KOPT-K1 (cell line): ENCODE measurements around the gene PROSER2.

ENCODE experiments used
- H3K27ac ChIP-seq: fragments of 200-600 bp; sonication (generic); 2 replicates; pipeline ENCODE4 v1.5.1; 2016; ENCODE audit warnings: antibody characterized with exemption, mild to moderate bottlenecking, low read depth, low read length; ENCODE audit not compliant: poor library complexity, severe bottlenecking
- H3K36me3 ChIP-seq: fragments of 200-600 bp; sonication (generic); 2 replicates; pipeline ENCODE4 v1.5.1; 2017; ENCODE audit warnings: antibody characterized with exemption, mild to moderate bottlenecking, low read length, moderate library complexity; ENCODE audit not compliant: insufficient read depth
- H3K9me3 ChIP-seq: fragments of 200-600 bp; sonication (generic); 2 replicates; pipeline ENCODE4 v1.5.1; 2017; ENCODE audit warnings: antibody characterized with exemption, low read length, mild to moderate bottlenecking; ENCODE audit not compliant: insufficient read depth, poor library complexity, severe bottlenecking

PROSER2 gene, protein sequence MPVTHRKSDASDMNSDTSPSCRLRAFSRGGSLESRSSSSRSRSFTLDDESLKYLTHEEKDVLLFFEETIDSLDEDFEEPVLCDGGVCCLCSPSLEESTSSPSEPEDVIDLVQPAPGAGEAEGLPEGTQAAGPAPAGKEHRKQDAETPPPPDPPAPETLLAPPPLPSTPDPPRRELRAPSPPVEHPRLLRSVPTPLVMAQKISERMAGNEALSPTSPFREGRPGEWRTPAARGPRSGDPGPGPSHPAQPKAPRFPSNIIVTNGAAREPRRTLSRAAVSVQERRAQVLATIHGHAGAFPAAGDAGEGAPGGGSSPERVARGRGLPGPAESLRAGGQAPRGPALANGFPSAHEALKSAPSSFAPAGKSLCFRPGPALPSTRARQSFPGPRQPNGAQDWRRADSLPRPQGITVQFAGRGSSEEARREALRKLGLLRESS

DNA sequence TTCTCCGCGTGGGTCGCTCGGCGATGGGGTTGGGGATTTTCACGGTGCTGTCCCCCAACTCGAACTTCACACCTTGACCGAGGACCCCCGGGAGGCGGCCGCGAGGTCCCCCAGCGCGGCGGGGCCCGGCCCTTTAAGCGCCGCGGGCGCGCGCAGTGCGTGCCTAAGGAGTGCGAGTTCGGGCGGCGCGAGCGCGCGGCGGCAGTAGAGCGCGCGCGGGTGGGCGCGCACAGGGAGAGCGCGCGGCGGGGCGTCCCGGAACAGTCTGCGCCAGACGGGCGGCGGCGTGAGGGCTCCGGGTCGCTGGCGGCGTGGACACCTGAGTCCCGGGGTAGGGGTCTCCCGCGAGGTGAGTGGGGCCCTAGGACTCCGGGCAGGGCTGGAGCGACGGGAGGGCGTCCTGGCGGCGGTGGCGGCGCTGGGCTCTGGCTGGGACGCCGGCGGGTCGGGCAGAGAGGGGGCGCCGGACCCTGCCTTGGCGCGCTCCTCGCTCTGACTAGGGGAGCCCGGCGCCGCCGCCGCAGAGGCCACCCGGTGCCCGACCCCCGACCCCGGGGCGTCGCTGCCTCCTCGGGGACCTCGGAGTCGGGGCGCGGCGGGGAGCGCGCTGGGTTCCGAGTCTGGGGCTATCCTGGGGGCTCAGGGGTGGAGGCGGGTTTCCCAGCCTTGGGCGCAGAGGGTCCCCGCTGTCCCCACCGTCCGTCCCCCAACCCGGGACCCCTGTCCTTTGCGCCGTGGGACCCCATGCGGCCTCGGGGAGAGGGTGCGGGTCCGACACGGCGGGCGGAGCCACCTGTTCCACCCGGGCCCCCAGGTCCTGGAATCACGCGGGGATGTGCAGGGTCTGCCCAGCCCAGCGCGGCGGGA, at the start of gene PROSER2:
TSS of gene PROSER2 (plus strand) at position 235 of the 867 bp plus-strand sequence. CDS start 28,722 bp downstream, outside the sequence.
- no peak within 1 kb of the TSS for H3K27ac ChIP-seq
- H3K9me3 ChIP-seq, result no peaks in the 10 kb centered on the region
- no peaks in the 10 kb centered on the region for H3K36me3 ChIP-seq

DNA sequence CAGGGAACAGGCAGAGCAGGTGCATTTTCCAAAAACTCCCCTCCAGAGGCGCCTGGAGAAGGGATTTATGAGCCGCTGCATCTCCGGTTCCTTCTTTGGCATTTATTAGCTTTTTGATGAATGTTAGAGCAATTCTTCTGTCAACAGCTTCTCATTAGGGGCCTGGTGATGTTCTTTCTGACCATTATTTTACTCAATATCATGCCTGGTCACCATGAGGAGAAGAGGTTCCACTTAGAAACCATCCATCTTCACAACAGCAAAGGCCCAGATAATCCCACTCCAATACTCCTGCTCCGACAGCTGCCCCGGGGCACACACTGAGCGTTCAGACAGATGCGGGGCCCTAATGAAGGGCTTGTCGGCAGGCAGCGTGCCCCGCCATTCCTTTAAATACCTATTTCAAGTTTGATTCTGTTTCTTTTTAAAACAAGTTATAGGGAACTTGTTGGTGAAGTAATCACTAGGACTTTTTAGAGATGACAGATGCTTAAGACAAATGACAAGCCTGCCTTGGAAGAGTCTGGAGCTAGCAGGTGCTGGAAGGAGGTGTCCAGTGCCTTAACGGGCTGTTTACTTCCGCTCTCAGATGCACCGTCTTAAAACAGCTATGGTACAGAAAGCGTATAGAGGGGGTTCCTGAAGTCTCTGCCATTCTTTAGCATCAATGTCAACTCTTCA, 49.3 kb upstream of the PROSER2 start:
- H3K36me3 ChIP-seq, result no peaks in the 10 kb centered on the region
- no peak overlapping the region for H3K27ac ChIP-seq
- no peaks in the 10 kb centered on the region for H3K9me3 ChIP-seq

DNA sequence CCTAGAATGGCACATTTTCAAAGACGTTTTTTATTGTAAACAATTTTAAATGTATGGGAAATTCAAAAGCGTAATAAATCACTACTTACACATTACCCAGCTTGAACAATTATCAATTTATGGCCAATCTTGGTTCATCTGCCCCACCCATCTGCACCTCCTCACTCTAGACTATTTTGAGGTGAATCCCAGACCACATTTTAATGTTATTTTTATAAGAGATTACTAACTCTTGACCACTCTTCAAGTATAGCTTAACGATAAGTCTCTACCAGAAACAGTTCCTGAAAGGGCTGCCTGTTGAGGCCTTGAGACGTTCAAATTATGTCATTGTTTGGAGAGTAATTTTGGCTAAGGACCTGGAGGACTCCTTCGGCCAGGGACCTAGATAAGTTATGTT, 47.7 kb upstream of the PROSER2 start:
- Histone ChIP-seq H3K9me3 (no peaks in the 10 kb centered on the region), H3K36me3 (no peaks in the 10 kb centered on the region), H3K27ac (no peak overlapping the region)

DNA sequence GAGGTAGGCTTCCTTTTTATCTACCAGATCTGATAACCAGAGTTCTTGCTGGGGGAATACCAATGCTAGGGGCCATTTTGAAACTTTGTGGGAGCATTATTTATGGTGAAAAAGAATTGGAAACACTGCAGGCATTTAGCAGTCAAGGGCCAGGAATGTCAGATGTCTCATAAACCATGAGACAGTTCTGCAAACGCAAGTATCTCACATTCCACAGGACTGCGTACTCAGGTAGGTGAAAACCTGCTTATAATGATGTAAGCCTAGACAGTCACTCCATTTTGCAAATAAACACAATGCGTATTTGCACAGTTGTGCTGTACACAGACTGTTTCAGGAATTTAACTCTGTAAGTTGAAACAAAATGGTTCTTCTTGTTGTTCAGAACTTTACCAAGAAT, 47.1 kb upstream of the PROSER2 start:
- Histone ChIP-seq H3K36me3 (no peaks in the 10 kb centered on the region), H3K27ac (no peak overlapping the region), H3K9me3 (no peaks in the 10 kb centered on the region)

DNA sequence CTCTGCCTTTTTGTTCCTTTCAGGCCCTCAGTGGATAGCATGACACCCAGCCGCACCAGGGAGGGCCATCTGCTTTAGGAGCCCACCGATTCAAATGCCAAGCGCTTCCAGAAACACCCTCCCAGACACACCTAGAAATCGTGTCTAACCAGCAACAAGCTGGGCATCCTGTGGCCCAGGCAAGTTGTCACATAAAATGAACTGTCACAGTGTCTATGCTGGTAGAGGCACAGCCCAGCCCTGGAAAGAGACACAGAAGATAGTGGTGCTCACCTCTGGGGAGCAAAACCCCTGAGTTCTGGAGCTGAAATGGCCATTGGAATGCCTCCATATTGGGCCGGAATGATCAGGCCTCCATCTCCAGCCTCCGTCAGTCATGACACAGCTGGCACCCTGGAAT, 42.0 kb upstream of the PROSER2 start:
- no peak overlapping the region for H3K27ac ChIP-seq
- no peaks in the 10 kb centered on the region for H3K36me3 ChIP-seq
- H3K9me3 ChIP-seq, result no peaks in the 10 kb centered on the region

DNA sequence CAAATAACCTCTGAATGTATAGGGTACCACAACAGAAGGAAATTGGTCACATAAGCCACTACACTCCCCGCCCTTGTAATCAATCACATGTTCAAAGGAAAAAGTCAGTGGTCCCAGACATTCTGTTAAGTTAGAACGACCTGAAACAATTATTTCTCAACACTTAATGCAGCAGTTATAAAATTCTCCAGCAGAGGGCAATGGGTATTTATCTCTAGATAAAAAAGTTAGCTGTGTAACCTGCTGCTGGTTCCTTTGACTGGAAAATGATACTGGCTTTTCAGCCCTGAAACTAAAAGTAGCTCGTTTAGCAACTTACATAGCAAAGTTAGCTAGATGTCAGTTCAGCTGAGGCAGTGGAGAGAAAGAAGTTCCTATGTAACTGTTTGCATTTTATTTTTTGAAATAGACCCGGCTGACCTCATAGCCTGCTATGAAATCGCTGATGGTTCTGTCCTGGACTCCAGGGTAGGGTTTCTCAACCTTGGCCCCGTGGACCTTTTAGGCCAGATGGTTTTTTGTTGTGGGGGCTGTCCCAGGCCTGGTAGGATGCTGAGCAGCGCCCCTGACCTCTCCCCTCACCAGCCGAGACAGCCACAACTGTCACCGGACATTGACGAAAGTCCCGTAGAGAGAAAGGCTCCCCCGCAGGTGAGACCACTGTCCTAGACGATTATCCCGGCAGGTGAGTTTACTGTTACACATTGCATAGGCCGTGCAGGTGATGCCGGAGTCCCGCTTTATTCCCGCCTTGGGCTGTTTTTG, 40.2 kb upstream of the PROSER2 start:
- no peaks in the 10 kb centered on the region for H3K36me3 ChIP-seq
- H3K27ac ChIP-seq, result no peak overlapping the region
- H3K9me3 ChIP-seq, result no peaks in the 10 kb centered on the region

DNA sequence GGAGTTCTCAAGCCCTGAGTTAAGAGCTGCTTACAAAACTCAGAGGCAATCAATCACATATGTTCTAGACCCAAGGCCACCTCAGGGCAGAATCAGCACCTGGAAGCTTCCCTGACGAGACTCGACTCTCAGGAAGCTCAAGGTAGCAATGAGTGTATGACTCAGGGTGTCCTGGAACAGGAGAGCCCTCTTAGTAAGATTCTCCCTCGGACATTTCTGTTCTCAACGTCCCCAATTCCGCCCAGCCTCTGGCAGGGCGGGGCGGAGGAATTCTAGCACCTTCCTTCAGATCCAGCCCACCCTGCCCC, 39.6 kb upstream of the PROSER2 start:
- Histone ChIP-seq H3K9me3 (no peaks in the 10 kb centered on the region), H3K36me3 (no peaks in the 10 kb centered on the region), H3K27ac (no peak overlapping the region)

DNA sequence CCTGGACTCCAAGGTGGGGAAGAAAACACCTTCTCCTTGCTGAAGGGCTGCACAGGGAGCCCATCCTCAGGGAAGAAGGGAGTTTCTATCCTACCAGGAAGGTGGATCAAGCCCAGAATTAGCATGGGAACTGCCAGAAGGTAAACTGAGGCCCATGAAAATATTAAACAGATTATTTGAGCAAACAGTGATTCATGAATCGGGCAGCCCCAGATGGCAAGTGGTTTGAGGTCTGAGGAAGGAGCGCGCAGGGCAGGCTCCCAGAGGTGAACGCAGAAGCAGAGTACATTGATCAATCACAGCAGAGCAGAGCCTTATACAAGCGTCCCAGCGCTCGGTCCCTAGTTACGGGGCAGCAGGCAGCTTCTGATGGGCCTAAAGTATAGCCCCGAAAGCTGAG, 35.8 kb upstream of the PROSER2 start:
- Histone ChIP-seq H3K27ac (no peak overlapping the region), H3K36me3 (no peaks in the 10 kb centered on the region), H3K9me3 (no peaks in the 10 kb centered on the region)

DNA sequence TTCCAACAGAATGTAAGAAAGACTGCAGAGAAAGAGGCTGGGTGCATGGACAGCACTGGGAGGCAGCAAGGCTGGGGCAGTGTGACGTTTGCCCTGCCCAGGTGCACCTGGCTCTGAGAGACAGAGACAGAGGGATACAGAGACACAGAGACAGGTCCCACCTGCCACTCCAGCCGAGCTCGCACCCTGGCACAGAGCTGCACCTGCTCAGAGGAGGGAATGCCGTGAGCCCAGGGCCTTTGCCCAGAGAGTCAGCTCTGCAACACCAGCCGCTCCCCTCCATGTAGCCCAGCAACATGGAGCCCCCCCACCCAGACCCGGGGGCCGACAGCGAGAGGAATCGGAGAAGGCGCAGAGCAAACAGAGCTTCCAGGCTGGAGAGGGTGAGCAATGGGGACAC, 35.3 kb upstream of the PROSER2 start:
- H3K9me3 ChIP-seq, result no peaks in the 10 kb centered on the region
- H3K36me3 ChIP-seq, result no peaks in the 10 kb centered on the region
- H3K27ac ChIP-seq, result no peak overlapping the region

DNA sequence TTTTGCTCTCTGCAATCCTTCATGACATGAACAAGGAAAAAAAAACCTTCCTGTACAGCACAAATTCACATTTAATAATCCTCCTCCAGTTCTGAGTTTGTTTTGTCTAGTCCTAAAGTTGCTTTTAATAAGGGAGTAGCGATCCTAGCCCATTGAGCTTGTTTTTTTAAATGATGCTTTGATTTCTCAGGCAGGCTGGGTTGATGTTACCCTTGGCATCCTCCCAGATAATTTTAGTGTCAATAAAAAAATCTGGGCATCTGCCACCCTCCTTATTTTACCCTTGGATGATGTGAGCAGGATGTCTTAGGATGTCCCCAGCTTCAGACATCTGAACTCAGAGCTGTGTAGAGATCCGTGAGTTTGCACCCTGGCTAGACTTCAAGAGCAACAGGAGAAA, 33.9 kb upstream of the PROSER2 start:
- Histone ChIP-seq H3K36me3 (no peaks in the 10 kb centered on the region), H3K27ac (no peak overlapping the region), H3K9me3 (no peaks in the 10 kb centered on the region)

DNA sequence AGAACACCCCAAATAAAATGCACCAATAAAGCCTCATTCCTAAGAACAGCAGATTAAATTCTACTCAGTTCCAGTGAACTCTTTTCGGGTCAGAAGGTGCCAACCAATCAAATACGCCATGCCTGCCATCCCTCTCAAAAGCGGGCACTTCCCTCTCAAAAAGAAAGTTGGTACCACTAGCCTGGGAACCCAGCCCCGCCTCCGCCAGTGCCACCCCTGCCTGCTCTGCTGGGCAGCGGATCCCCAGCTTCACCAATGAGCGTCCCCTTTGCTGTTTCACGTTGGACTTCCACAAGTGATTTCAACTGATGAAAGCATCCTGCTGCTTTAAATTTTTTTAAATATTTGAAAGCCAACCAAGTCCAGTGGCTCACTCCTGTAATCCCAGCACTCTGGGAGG, 33.2 kb upstream of the PROSER2 start:
- Histone ChIP-seq H3K27ac (no peak overlapping the region), H3K36me3 (no peaks in the 10 kb centered on the region), H3K9me3 (no peaks in the 10 kb centered on the region)

DNA sequence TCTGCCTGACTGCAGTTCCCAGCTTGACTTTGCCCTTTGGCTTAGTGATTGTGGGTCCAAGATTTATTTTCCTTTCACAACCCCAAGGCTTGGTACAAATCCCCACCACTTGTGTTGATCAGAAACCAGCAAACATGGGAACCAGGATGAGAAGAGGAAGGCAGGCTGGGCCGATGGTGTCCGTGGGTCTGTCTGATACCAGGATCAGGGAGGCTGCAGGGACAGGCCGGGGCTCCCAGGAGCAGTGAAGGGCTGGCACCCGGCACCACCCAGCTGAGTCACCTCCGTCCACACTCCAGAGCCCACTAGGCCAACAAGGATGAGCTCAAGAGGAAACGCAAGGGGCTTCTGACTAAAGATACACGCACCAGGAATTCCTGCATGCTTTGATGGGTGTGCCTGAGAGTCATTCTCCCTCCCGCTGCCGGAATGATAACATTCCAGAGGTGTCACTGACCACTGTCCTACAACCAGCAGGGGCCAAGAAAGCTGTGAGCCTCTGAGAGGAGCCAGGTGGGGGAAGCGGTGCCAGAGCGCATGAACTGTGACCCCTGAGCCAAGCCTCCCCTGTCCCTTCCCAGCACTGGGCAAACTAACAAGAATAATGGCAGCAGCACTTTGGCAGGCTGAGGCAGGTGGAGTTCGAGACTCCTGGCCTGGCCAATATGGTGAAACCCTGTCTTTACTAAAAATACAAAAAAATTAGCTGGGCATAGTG, 29.2 kb upstream of the PROSER2 start:
- Histone ChIP-seq H3K36me3 (no peaks in the 10 kb centered on the region), H3K27ac (no peak overlapping the region), H3K9me3 (no peaks in the 10 kb centered on the region)

DNA sequence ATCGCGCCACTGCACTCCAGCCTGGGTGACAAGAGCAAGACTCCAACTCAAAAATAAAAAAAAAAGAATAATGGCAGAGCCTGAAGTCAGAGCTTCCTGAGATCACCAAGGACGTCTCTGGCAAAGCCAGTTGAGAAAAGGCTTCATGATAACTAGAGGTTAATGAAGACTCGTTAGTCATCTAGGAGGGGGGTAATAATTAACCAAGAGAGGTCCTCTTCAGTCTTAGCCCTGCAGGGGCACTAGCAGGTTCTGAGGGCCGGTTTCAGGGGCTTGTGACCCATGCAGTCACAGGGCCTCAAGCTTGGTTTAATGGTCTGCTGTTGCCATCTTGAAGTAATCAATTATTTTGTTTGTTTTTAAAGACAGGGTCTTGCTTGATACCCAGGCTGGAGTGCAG, 28.6 kb upstream of the PROSER2 start:
- no peak overlapping the region for H3K27ac ChIP-seq
- no peaks in the 10 kb centered on the region for H3K36me3 ChIP-seq
- no peaks in the 10 kb centered on the region for H3K9me3 ChIP-seq
